Measurements from ENCODE around the gene C1QTNF12.

C1QTNF12 gene

DNA sequence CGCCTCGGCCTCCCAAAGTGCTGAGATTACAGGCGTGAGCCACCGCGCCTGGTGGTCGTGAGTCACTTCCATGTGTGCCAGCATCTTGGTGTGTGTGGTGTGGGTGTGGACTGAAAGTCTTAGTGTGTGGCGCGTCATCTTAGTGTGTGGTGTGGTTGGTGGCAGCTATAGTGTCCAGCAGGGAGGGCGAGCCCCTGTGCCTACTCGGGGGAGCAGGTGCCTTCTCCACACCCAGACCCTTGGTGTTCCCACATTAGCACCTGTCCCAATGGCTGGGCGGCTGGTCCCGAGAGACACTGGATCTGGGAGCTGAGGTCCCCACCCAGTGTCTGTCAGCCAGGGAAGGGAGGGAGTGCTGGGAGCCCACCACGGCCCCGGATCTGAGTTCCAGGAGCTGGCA, 36.5 kb upstream of the C1QTNF12 start:
- TF ChIP-seq, protein P1, sequence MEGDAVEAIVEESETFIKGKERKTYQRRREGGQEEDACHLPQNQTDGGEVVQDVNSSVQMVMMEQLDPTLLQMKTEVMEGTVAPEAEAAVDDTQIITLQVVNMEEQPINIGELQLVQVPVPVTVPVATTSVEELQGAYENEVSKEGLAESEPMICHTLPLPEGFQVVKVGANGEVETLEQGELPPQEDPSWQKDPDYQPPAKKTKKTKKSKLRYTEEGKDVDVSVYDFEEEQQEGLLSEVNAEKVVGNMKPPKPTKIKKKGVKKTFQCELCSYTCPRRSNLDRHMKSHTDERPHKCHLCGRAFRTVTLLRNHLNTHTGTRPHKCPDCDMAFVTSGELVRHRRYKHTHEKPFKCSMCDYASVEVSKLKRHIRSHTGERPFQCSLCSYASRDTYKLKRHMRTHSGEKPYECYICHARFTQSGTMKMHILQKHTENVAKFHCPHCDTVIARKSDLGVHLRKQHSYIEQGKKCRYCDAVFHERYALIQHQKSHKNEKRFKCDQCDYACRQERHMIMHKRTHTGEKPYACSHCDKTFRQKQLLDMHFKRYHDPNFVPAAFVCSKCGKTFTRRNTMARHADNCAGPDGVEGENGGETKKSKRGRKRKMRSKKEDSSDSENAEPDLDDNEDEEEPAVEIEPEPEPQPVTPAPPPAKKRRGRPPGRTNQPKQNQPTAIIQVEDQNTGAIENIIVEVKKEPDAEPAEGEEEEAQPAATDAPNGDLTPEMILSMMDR (IDR thresholded peaks at IDR 0.05; ENCODE audit: control extremely low read depth, extremely low read depth, low read depth, missing control alignments), result no peak
- POLR2A ChIA-PET, result no interaction called here
- CTCF ChIA-PET, result interaction anchor here (1.7 kb wide), 1 partner anchor 161 kb away, joined by 6 read pairs; no protein-coding TSS in a partner anchor
- DNase-seq (ENCODE audit: extremely low spot score), result no peak

GRCh38 chr1:1281533-1282321, 35.2 kb upstream of the C1QTNF12 start:
- DNase-seq (ENCODE audit: extremely low spot score), result no peak
- TF ChIP-seq, protein P1 (IDR thresholded peaks at IDR 0.05; ENCODE audit: control extremely low read depth, extremely low read depth, low read depth, missing control alignments), result no peak
- ChIA-PET CTCF (interaction anchor here (0.9 to 1.5 kb wide), 4 partner anchors 10 to 249 kb away, joined by 3 to 4 read pairs (median 3); no protein-coding TSS in a partner anchor), POLR2A (no interaction called here)

GRCh38 chr1:1280782-1281481, 34.4 kb upstream of the C1QTNF12 start:
- no peak for DNase-seq (ENCODE audit: extremely low spot score)
- POLR2A ChIA-PET, result no interaction called here
- TF ChIP-seq, protein P1 (IDR thresholded peaks at IDR 0.05; ENCODE audit: control extremely low read depth, extremely low read depth, low read depth, missing control alignments), result no peak
- CTCF ChIA-PET, result interaction anchor here (0.9 to 1.5 kb wide), 4 partner anchors 11 to 158 kb away, joined by 3 to 4 read pairs (median 4); no protein-coding TSS in a partner anchor

DNA sequence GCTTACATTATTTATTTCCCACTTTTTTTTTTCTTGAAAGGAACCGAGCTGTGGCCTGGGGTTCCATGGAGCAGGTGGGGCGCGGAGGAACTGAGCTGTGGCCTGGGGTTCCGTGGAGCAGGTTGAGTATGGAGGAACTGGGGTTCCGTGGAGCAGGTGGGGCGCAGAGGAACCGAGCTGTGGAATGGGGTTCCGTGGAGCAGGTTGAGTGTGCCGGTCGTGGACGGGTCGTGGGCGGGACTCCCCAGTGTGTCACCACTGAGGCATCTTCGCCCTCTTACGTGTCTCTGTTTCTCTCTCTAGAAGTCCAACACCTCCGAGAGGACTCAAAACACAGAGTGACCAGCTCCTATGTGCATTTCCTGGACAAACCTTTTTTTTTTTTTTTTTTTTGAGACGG, 32.5 kb upstream of the C1QTNF12 start:
- TF ChIP-seq, protein P1 (IDR thresholded peaks at IDR 0.05; ENCODE audit: control extremely low read depth, extremely low read depth, low read depth, missing control alignments), result no peak
- DNase-seq (ENCODE audit: extremely low spot score), result no peak
- POLR2A ChIA-PET, result no interaction called here
- CTCF ChIA-PET, result interaction anchor here (1.1 kb wide), 1 partner anchor 12 kb away, joined by 3 read pairs; no protein-coding TSS in a partner anchor

DNA sequence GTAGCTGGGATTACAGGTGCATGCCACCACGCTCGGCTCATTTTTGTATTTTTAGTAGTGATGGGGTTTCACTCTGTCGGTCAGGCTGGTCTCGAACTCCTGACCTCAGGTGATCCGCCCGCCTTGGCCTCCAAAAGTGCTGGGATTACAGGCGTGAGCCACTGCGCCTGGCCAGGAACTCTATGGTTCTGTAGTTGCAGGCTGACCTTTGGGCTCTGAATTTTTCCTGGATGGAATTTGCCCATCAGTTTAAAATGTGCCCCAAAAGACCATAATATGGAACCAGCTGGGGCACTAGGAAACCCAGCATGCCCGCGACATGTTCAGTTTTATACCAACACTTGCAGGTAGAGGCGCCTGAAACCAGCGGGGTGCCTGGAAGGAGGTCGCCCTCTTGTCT, 32.1 kb upstream of the C1QTNF12 start:
- CTCF ChIA-PET, result interaction anchor here (0.7 to 1.1 kb wide), 2 partner anchors 13 to 277 kb away, joined by 3 read pairs; no protein-coding TSS in a partner anchor
- DNase-seq (ENCODE audit: extremely low spot score), result no peak

DNA sequence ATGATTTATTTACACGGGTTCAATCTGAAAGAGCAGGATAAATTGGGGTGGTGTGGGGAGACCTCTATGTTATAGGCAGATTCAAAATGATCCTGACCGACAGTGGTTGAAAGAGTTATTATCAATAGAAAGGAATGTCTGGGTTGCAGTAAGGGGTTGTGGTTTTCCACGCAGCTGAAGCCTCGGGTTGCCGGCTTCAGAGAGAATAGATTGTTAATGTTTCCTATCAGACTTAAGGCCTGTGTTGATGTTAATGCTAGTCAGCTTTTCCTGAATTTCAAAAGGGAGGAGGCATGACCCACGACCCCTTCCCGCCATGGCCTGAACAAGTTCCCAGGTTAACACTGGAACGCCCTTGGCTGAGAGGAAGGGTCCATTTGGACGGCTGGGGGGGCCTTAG, 29.3 kb upstream of the C1QTNF12 start:
- ChIA-PET CTCF (interaction anchor here (1.4 kb wide), 1 partner anchor 16 kb away, joined by 4 read pairs; no protein-coding TSS in a partner anchor), POLR2A (no interaction called here)
- TF ChIP-seq, protein P1 (IDR thresholded peaks at IDR 0.05; ENCODE audit: control extremely low read depth, extremely low read depth, low read depth, missing control alignments), result no peak
- no peak for DNase-seq (ENCODE audit: extremely low spot score)

More for the DNA sequence above, 32.1 kb upstream of the C1QTNF12 start:
- TF ChIP-seq, protein P1 (IDR thresholded peaks at IDR 0.05; ENCODE audit: control extremely low read depth, extremely low read depth, low read depth, missing control alignments), result no peak
- POLR2A ChIA-PET, result interaction anchor here (0.6 kb wide), 1 partner anchor 1109 kb away, joined by 3 read pairs; no protein-coding TSS in a partner anchor

Data from GM10248 (cell line).